ENCODE measurements around the gene BMP8B.
"Not testable (repeated sequence)": the region's sequence is repeated elsewhere in the genome, so short reads cannot be mapped to it uniquely, and the experiment has no call there.

Gene BMP8B

GRCh38 chr1:39832294-39832693, 43.6 kb upstream of the BMP8B start:
- no peak for TF ChIP-seq ZFX (IDR thresholded peaks at IDR 0.05)
- TF ChIP-seq, protein P1, sequence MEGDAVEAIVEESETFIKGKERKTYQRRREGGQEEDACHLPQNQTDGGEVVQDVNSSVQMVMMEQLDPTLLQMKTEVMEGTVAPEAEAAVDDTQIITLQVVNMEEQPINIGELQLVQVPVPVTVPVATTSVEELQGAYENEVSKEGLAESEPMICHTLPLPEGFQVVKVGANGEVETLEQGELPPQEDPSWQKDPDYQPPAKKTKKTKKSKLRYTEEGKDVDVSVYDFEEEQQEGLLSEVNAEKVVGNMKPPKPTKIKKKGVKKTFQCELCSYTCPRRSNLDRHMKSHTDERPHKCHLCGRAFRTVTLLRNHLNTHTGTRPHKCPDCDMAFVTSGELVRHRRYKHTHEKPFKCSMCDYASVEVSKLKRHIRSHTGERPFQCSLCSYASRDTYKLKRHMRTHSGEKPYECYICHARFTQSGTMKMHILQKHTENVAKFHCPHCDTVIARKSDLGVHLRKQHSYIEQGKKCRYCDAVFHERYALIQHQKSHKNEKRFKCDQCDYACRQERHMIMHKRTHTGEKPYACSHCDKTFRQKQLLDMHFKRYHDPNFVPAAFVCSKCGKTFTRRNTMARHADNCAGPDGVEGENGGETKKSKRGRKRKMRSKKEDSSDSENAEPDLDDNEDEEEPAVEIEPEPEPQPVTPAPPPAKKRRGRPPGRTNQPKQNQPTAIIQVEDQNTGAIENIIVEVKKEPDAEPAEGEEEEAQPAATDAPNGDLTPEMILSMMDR (conservative IDR thresholded peaks at IDR 0.05), result no peak
- H3K27ac ChIP-seq, result no peak overlapping the region

DNA sequence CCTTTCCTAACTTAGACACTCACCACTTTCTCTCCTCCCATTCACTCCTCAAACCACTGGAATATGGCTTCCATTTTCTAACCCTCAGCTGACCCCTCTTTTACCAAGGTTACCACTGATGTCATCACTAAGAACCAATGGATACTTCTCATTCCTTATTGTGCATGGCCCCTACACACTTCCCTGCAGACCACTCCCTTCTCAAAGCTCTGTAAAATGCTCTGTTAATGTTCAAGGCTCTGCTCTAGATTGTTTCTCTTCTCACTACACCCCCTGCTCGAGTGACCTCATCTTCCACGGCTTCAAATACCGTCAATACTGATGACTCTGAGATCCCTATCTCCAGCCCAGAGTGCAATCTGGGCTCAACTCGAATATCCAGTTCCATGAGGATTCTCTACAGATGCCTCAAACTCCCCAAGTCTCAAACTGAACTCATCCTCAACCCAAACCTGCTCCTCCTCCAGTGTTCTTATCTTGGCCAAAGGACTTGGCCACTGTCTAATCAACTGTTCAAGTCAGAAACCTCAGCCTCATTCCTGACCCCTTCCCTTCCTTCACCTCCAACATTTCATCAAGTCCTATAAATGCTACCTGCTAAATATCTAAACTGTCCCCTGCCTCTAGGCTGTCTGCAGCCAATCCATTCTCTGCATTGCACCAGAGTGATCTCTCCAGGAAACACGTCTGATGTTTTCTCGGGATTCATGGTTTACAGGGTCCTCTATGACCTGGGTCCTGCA, 41.3 kb upstream of the BMP8B start:
- TF ChIP-seq ZFX (IDR thresholded peaks at IDR 0.05), result no peak
- TF ChIP-seq, protein P1 (conservative IDR thresholded peaks at IDR 0.05), result no peak
- no peak overlapping the region for H3K27ac ChIP-seq

DNA sequence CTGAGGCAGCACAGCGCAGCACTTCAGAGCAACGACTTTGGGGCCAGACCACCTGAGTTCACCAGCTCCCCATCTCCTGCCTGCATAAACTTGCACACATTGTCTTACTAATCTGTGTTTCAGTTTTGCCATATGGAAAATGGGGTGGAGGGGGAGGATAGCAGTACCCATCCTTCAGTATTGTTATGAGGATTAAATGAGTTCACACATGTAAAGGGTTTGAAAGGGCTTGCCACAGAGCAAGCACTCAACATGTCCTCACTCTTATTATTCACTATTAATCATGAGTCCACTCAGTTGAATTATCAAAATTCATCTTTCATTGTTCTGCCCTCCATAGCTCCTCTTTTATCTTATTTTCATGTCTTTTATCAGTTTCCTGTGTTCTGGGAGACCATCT, 40.1 kb upstream of the BMP8B start:
- TF ChIP-seq, protein P1 (conservative IDR thresholded peaks at IDR 0.05), result no peak
- no peak for TF ChIP-seq ZFX (IDR thresholded peaks at IDR 0.05)
- H3K27ac ChIP-seq, result no peak overlapping the region

DNA sequence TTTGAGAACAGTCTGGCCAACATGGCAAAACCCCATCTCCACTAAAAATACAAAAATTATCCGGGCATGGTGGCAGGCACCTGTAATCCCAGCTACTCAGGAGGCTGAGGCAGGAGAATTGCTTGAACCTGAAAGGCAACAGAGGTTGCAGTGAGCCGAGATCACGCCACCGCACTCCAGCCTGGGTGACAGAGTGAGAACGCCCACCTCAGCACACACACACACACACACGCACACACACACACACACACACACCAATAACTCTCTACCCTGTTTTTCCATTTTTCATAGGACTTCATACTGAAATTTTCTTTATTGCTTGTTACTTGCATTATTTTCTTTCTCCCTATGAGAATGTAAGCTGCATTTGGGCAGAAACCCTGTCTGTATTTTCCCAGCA, 39.6 kb upstream of the BMP8B start:
- not testable (repeated sequence) for H3K27ac ChIP-seq

GRCh38 chr1:39827201-39827600, 38.5 kb upstream of the BMP8B start:
- TF ChIP-seq, protein P1 (conservative IDR thresholded peaks at IDR 0.05), result no peak
- no peak for TF ChIP-seq ZFX (IDR thresholded peaks at IDR 0.05)
- no peak overlapping the region; the same call in 1 of the 2 replicates for H3K27ac ChIP-seq

GRCh38 chr1:39826583-39826982, 37.9 kb upstream of the BMP8B start:
- no peak for TF ChIP-seq ZFX (IDR thresholded peaks at IDR 0.05)
- TF ChIP-seq, protein P1 (conservative IDR thresholded peaks at IDR 0.05), result no peak; the same call in 1 of the 2 replicates
- peak overlapping the region; percentile 32 for H3K27ac ChIP-seq

DNA sequence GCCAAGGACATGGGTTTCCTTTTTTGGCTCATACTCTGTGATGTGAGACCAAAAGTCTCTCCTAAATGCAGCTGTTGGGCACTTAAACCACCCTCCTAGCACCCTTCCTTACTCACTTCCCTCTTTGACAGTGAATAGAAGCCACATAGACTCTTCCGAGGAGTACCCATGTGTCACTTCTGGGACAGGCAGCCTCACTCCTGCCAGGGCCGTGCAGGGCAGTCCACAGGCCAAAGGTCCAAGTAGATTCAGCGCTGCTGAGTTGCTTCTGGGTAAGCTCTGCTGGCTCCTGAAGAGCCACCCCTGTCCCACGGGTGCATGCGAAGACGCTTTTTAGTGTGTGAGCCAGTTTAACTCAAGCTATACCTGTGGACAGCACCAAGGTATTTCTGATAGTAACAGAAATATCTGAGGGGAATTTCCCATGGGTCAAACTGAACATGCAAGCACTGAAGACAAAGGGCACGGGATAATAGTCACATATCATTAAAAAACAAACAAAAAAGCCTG, 36.8 kb upstream of the BMP8B start:
- peak overlapping the region; percentile 32; the same call in 1 of the 2 replicates for H3K27ac ChIP-seq
- no peak for TF ChIP-seq ZFX (IDR thresholded peaks at IDR 0.05)
- TF ChIP-seq, protein P1 (conservative IDR thresholded peaks at IDR 0.05), result no peak

GRCh38 chr1:39823450-39823849, 34.8 kb upstream of the BMP8B start:
- not testable (repeated sequence) for H3K27ac ChIP-seq
